Parathyroid adenoma (tissue), 2 donors: ENCODE measurements around the gene GPC6.

Experiments
- H2AFZ ChIP-seq: fragments of 300-600 bp; sonication (generic); one replicate; pipeline ENCODE4 v1.7.0; 2017; ENCODE audit warnings: antibody characterized with exemption, mild to moderate bottlenecking
- H3K27ac ChIP-seq: fragments of 300-600 bp; sonication (generic); one replicate; pipeline ENCODE4 v1.7.0; 2017
- H3K27me3 ChIP-seq: fragments of 300-600 bp; sonication (generic); one replicate; pipeline ENCODE4 v1.7.0; 2017; ENCODE audit warnings: low read length; ENCODE audit not compliant: control insufficient read depth, insufficient read depth
- H3K36me3 ChIP-seq: fragments of 300-600 bp; sonication (generic); one replicate; pipeline ENCODE4 v1.7.0; 2017; ENCODE audit warnings: low read length; ENCODE audit not compliant: control insufficient read depth, insufficient read depth
- H3K4me1 ChIP-seq: fragments of 300-600 bp; sonication (generic); one replicate; pipeline ENCODE4 v1.7.0; 2017; ENCODE audit warnings: control low read depth
- H3K4me2 ChIP-seq: fragments of 300-600 bp; sonication (generic); one replicate; pipeline ENCODE4 v1.7.0; 2017; ENCODE audit warnings: low read length
- H3K4me3 ChIP-seq: fragments of 300-600 bp; sonication (generic); one replicate; pipeline ENCODE4 v1.7.0; 2017; ENCODE audit warnings: low read depth, low read length
- H3K79me2 ChIP-seq: fragments of 300-600 bp; sonication (generic); one replicate; pipeline ENCODE4 v1.7.0; 2017; ENCODE audit warnings: control low read depth
- H3K9ac ChIP-seq: fragments of 300-600 bp; sonication (generic); one replicate; pipeline ENCODE4 v1.7.0; 2017; ENCODE audit warnings: mild to moderate bottlenecking
- H3K9me3 ChIP-seq: fragments of 300-600 bp; sonication (generic); one replicate; pipeline ENCODE4 v1.7.0; 2017; ENCODE audit warnings: low read length; ENCODE audit not compliant: control insufficient read depth
- CTCF ChIP-seq: fragments of 300-600 bp; sonication (generic); IDR thresholded peaks from one replicate; pipeline ENCODE4 v1.7.0; 2017; ENCODE audit warnings: antibody characterized with exemption, mild to moderate bottlenecking
- donor health status: primary hyperparathyroidism.

GPC6 gene

GRCh38 chr13:93936901-93937300, 710.3 kb downstream of the GPC6 start:
- Histone ChIP-seq H3K36me3 (no peaks in the 10 kb centered on the region), H3K9me3 (no peaks in the 10 kb centered on the region), H3K79me2 (no peaks in the 10 kb centered on the region), H3K4me1 (no peaks in the 10 kb centered on the region), H3K4me3 (no peak overlapping the region), H2AFZ (no peak overlapping the region), H3K27me3 (no peaks in the 10 kb centered on the region), H3K27ac (no peak overlapping the region), H3K9ac (no peak overlapping the region), H3K4me2 (no peak overlapping the region)
- no peak for TF ChIP-seq CTCF

- Histone ChIP-seq H3K27ac (no peak overlapping the region), H3K27me3 (no peaks in the 10 kb centered on the region), H2AFZ (no peak overlapping the region), H3K9ac (no peak overlapping the region), H3K79me2 (no peaks in the 10 kb centered on the region), H3K4me3 (no peak overlapping the region), H3K4me2 (no peak overlapping the region), H3K4me1 (no peaks in the 10 kb centered on the region), H3K36me3 (no peaks in the 10 kb centered on the region), H3K9me3 (no peaks in the 10 kb centered on the region)
- TF ChIP-seq CTCF: no peak
These were observed 714.8 kb downstream of the GPC6 start for GRCh38 chr13:93941444-93941843.

- Histone ChIP-seq H3K4me2 (no peak overlapping the region), H3K79me2 (no peaks in the 10 kb centered on the region), H3K27ac (no peak overlapping the region), H3K27me3 (no peaks in the 10 kb centered on the region), H3K9me3 (no peaks in the 10 kb centered on the region), H3K36me3 (no peaks in the 10 kb centered on the region), H3K9ac (no peak overlapping the region), H2AFZ (no peak overlapping the region), H3K4me3 (no peak overlapping the region), H3K4me1 (no peaks in the 10 kb centered on the region)
- TF ChIP-seq CTCF: no peak
These were observed 715.4 kb downstream of the GPC6 start for GRCh38 chr13:93942016-93942415.

- H3K79me2 ChIP-seq: no peaks in the 10 kb centered on the region
- no peak overlapping the region for H3K27ac ChIP-seq
- no peaks in the 10 kb centered on the region for H3K27me3 ChIP-seq
- no peak overlapping the region for H3K9ac ChIP-seq
- H3K4me2 ChIP-seq: no peak overlapping the region
- no peak overlapping the region for H2AFZ ChIP-seq
- no peaks in the 10 kb centered on the region for H3K36me3 ChIP-seq
- no peak overlapping the region for H3K4me3 ChIP-seq
- H3K9me3 ChIP-seq: no peaks in the 10 kb centered on the region
- no peak for TF ChIP-seq CTCF
- H3K4me1 ChIP-seq: no peaks in the 10 kb centered on the region
These were observed 719.0 kb downstream of the GPC6 start for GRCh38 chr13:93945621-93946020.

- Histone ChIP-seq H3K27ac (no peak overlapping the region), H2AFZ (no peak overlapping the region), H3K9ac (no peak overlapping the region), H3K4me3 (no peak overlapping the region), H3K9me3 (no peaks in the 10 kb centered on the region), H3K27me3 (no peaks in the 10 kb centered on the region), H3K79me2 (no peaks in the 10 kb centered on the region), H3K4me1 (no peaks in the 10 kb centered on the region), H3K36me3 (no peaks in the 10 kb centered on the region), H3K4me2 (no peak overlapping the region)
- no peak for TF ChIP-seq CTCF
These were observed 720.4 kb downstream of the GPC6 start for GRCh38 chr13:93946994-93947393.
